AG09319 (cell line): ENCODE data around the gene DNAAF5.

Experiments
- DNase-seq: peaks from one replicate; pipeline ENCODE4 v3.0.0-alpha.2; 2010; ENCODE audit warnings: low read depth; ENCODE audit errors: extremely low read depth
- CTCF ChIP-seq: IDR thresholded peaks from 2 replicates; pipeline ENCODE4 v1.5.1; 2011; ENCODE audit warnings: low read depth, mild to moderate bottlenecking, inconsistent platforms, low read length, moderate library complexity

The DNAAF5 gene

DNA sequence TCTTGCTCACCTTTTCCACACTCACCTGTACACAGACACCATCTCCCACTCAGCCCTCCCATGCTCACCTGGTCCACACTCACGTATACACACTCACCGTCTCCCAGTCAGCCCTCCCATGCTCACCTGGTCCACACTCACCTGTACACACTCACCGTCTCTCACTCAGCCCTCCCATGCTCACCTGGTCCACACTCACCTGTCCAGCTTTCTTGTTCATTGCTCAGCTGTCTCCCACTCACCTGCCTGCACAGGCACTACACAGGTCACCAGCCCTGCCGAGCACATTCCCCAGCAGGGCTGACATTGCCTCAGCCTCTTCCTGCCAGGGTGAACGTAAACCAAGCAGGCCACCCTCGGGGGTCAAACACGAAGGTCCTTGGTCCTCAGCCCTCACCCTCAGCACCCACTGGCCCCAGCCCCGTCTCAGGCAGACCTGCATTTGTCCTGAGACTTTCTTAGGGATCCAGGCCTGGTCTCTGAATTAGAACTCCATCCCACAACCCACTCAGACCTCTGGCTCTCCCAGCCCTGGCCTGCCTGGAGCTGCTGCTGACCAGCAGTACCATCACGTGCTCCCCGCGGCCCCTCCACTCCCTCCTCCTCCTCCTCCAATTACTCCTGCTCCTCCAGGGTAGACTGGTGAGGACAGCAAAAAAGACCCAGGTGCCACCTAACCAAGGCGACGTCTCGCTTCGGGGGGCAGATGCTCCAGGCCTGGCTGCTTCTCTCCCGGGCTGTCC lies 12.8 kb upstream of the DNAAF5 start:
- DNase-seq, result no peak
- no peak for TF ChIP-seq CTCF

DNA sequence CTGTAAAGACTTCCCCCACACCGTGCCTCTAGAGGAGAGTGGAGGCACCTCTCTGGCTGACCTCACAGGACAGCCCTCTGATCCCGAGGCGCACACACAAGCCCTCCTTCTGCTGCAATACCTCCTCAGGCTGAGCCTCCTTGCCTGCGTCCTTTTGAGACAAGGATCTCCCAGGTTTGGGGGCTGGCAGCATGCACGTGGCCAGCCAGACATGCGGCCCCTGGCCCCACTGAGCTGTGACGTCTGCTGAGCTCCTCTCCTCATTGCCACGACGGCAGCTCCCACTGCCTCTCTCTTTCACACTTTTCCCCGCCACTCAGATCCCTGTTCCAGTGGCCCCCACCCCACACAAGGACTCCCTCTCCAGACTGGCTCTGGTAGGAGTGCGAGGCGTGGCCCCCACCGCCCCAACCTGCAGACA lies 12.2 kb upstream of the DNAAF5 start:
- no peak for DNase-seq
- no peak for TF ChIP-seq CTCF

GRCh38 chr7:716222-716621 lies 10.3 kb upstream of the DNAAF5 start:
- no peak for DNase-seq
- TF ChIP-seq CTCF, result no peak

DNA sequence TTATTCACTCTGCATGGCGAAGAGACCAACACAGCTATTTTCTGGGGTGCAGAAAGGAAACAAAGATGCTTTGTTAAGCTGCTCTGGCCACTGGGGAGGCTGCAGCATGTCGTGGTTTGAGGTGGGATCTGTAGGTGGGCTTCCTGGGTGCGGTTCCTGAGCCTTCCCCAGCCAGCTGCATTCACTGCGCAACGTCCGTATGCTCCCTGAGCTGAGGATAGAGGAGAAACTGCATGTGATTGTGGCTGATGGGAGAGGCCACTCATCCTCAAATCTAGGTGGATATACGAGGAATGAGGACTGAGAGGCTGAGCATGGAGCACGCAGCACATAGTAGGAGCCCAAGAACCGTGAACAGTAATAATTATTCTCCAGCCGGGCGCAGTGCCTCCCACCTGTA lies 9.9 kb upstream of the DNAAF5 start:
- no peak for DNase-seq
- no peak for TF ChIP-seq CTCF

DNA sequence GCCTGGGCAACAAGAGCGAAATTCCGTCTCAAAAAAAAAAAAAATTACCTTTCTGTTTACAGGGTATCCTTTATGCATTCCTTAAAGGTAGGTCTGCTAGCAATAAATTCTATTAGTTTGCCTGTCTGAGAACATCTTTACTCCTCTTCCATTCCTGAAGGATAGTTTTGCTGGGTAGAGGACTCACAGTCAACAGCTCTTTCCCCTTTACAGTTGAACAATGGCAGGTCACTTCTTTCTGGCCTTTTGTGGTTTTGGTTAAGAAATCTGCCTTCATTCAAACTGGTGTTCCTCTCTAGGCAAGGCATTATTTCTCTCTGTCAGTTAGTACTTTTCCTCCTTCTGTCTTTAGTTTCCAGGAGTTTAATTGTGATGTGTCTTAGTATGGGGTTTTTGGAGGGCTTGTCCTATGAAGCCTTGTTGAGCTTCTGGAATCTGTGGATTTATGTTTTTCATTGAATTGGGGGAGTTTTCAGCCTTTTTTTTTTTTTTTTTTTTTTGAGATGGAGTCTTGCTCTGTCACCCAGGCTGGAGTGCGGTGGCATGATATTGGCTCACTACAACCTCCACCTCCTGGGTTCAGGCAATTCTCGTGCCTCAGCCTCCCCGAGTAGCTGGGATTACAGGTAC lies 4.8 kb upstream of the DNAAF5 start:
- DNase-seq, result no peak

GRCh38 chr7:723541-723940 lies 3.0 kb upstream of the DNAAF5 start:
- no peak for TF ChIP-seq CTCF
- no peak for DNase-seq

More for the DNA sequence above, 4.8 kb upstream of the DNAAF5 start:
- no peak for TF ChIP-seq CTCF

DNA sequence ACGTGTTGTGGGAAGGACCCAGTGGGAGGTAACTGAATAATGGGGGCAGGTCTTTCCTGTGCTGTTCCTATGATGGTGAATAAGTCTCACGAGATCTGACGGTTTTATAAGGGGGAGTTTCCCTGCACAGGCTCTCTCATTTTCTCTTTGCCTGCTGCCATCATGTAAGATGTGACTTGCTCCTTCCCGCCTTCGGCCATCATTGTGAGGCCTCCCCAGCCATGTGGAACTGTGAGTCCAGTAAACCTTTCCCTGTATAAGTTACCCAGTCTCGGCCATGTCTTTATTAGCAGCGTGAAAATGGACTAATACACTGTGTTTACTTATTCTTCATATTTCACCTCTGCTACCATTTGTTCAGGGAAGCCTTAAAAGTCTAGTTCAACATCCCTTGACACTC lies 2.2 kb upstream of the DNAAF5 start:
- DNase-seq, result no peak
- no peak for TF ChIP-seq CTCF
